Measurements from ENCODE around the gene FUT3. TPM values are rescaled to one million over a fixed set of nuclear protein-coding genes. Genes with fewer than 3 reads are reported as not detected.

FUT3 gene
- total RNA-seq, 2 donors from 2014 or later = 1.3 TPM; not detected in 1

- no peaks in the 10 kb centered on the region for H3K4me1 Mint-ChIP-seq
- Histone ChIP-seq H3K27ac (ENCODE audit: low read depth, low read length) (no peak overlapping the region), H3K36me3 (ENCODE audit: control insufficient read depth, insufficient read depth, low read length) (no peaks in the 10 kb centered on the region), H3K4me1 (ENCODE audit: control insufficient read depth, insufficient read depth, low read length) (no peaks in the 10 kb centered on the region), H3K9me3 (ENCODE audit: control insufficient read depth, low read length) (no peaks in the 10 kb centered on the region), H3K9ac (ENCODE audit: extremely low read depth, low read length, poor library complexity, severe bottlenecking) (no peak overlapping the region), H3K4me3 (ENCODE audit: low read length) (no peak overlapping the region), H3K27me3 (ENCODE audit: control insufficient read depth, insufficient read depth, low read length, poor library complexity, severe bottlenecking) (no peaks in the 10 kb centered on the region)
- H3K36me3 Mint-ChIP-seq (ENCODE audit: low read depth) = no peaks in the 10 kb centered on the region
- 87 to 96% methylated on average over 8 to 11 of the region's 11 CpGs for WGBS, 2 experiments (ENCODE audit: insufficient coverage in 1 of 2, insufficient read length in 1 of 2)
- no peak for TF ChIP-seq CTCF (conservative IDR thresholded peaks at IDR 0.05)
- no peak for DNase-seq
- H3K27ac Mint-ChIP-seq = peak overlapping the region; percentile 21
- H3K4me3 Mint-ChIP-seq = no peak overlapping the region
- H3K27me3 Mint-ChIP-seq (ENCODE audit: insufficient read depth) = peaks cover 12% of the 10 kb centered on the region
- H3K9me3 Mint-ChIP-seq = no peaks in the 10 kb centered on the region
Measured at GRCh38 chr19:5865772-5866171, 14.5 kb upstream of the FUT3 start.

GRCh38 chr19:5864725-5865486, 13.7 kb upstream of the FUT3 start:
- Histone ChIP-seq H3K27ac (ENCODE audit: low read depth, low read length) (no peak overlapping the region), H3K4me1 (ENCODE audit: control insufficient read depth, insufficient read depth, low read length) (no peaks in the 10 kb centered on the region), H3K4me3 (ENCODE audit: low read length) (no peak overlapping the region), H3K27me3 (ENCODE audit: control insufficient read depth, insufficient read depth, low read length, poor library complexity, severe bottlenecking) (no peaks in the 10 kb centered on the region), H3K9me3 (ENCODE audit: control insufficient read depth, low read length) (no peaks in the 10 kb centered on the region), H3K9ac (ENCODE audit: extremely low read depth, low read length, poor library complexity, severe bottlenecking) (no peak overlapping the region), H3K36me3 (ENCODE audit: control insufficient read depth, insufficient read depth, low read length) (no peaks in the 10 kb centered on the region)
- Mint-ChIP-seq H3K4me1 (no peaks in the 10 kb centered on the region), H3K27me3 (ENCODE audit: insufficient read depth) (peaks cover 12% of the 10 kb centered on the region), H3K9me3 (no peaks in the 10 kb centered on the region), H3K36me3 (ENCODE audit: low read depth) (no peaks in the 10 kb centered on the region), H3K4me3 (no peak overlapping the region), H3K27ac (peak overlapping the region; percentile 35)
- no peak for DNase-seq
- WGBS, 2 experiments (ENCODE audit: insufficient coverage in 1 of 2, insufficient read length in 1 of 2) = 89 to 96% methylated on average over 9 to 14 of the region's 14 CpGs
- peak; percentile 64 for TF ChIP-seq CTCF (conservative IDR thresholded peaks at IDR 0.05)

- Histone ChIP-seq H3K36me3 (ENCODE audit: control insufficient read depth, insufficient read depth, low read length) (no peaks in the 10 kb centered on the region), H3K9ac (ENCODE audit: extremely low read depth, low read length, poor library complexity, severe bottlenecking) (no peak overlapping the region), H3K27me3 (ENCODE audit: control insufficient read depth, insufficient read depth, low read length, poor library complexity, severe bottlenecking) (no peaks in the 10 kb centered on the region), H3K9me3 (ENCODE audit: control insufficient read depth, low read length) (no peaks in the 10 kb centered on the region), H3K27ac (ENCODE audit: low read depth, low read length) (no peak overlapping the region), H3K4me3 (ENCODE audit: low read length) (no peak overlapping the region), H3K4me1 (ENCODE audit: control insufficient read depth, insufficient read depth, low read length) (no peaks in the 10 kb centered on the region)
- H3K36me3 Mint-ChIP-seq (ENCODE audit: low read depth) = no peaks in the 10 kb centered on the region
- H3K27me3 Mint-ChIP-seq (ENCODE audit: insufficient read depth) = peaks cover 12% of the 10 kb centered on the region
- no peak for DNase-seq
- H3K4me3 Mint-ChIP-seq = no peak overlapping the region
- 90 to 91% methylated on average over 5 to 9 of the region's 9 CpGs for WGBS, 2 experiments (ENCODE audit: insufficient coverage in 1 of 2, insufficient read length in 1 of 2)
- H3K4me1 Mint-ChIP-seq = no peaks in the 10 kb centered on the region
- H3K9me3 Mint-ChIP-seq = no peaks in the 10 kb centered on the region
- H3K27ac Mint-ChIP-seq = no peak overlapping the region
- TF ChIP-seq CTCF (conservative IDR thresholded peaks at IDR 0.05) = no peak
Measured at GRCh38 chr19:5864013-5864720, 12.9 kb upstream of the FUT3 start.
